Raji (cell line): Measurements from ENCODE around the gene RPA1.

Experiments used
- POLR2A ChIP-seq: IDR thresholded peaks from 2 replicates; pipeline ENCODE4 v1.6.1; 2011; ENCODE audit warnings: low read depth, low read length, control low read depth; ENCODE audit not compliant: insufficient read depth

RPA1 gene

DNA sequence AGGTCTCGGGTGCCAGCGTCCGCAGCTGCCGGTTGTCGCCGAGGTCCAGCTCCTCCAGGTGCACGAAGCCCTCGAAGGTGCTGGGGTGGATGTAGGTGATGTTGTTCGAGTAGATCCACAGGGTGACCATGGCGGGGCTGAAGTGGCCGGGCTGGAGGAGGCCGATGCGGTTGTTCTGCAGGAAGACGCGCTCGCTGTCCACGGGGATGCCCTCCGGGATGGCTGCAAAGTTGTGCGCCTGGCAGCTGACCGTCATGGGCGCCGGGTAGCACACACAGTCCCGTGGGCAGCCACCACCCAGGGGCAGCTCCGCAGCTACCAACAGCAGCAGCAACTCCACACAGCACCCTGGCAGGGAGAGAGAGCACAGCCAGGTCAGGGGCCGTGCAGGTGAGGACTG is 107.7 kb downstream of the RPA1 start:
- TF ChIP-seq POLR2A = no peak

DNA sequence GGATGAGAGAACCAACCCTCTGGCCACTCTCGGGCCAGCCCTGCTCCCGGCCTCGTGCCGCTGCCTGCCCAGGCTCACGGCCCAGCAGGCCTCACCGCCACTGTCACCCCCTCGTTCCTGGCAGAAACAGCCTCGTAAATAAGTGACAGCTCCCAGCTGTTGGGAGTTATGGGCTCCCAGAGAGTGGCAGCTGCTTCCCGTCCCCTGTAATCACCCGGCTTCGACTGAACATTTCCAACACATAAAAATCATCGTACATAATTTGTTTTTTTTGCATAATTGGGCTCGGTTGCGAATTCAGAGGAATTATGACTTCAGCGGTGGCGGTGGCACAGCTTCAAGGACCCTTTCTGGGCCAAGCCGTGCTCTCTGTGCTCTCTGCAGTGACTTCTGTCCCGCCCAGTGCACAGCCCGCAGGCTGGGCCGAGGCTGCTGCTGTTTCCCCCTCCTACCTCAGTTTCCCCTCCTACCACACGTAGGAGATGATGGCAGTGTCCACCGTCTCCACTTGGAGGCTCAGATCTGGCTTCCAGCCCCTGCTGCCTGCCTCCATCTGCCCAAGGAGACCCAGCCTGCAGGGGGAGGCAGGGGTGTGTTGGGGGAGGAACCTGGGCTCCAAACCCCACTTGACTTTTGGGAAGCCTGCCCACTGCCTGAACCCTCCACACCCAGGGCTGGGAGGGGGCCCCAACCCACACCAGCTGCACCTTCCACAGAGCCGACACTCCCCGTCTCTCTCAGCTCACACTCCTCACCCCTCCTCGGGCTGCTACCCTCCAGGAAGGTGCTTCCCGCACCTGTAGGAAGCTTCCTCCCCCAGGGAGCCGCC is 110.4 kb downstream of the RPA1 start:
- no peak for TF ChIP-seq POLR2A

DNA sequence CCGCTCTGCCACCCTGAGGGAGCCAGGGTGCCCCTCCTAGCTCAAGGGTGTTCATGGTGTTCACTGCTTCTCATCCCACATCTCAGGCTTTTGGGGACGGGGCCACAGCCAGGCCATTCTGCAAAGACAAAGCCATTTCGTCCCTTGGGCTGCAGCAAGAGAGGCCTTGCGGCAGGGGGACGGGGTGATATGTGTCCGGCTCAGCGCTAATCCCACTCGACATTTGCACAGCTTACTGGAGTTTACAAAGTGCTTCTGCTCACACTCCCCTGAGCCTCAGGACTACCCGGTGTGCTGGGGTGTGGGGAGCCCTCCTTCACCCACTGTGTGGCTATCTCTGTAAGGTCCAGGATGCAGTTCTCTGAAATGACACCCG is 111.0 kb downstream of the RPA1 start:
- TF ChIP-seq POLR2A = no peak

DNA sequence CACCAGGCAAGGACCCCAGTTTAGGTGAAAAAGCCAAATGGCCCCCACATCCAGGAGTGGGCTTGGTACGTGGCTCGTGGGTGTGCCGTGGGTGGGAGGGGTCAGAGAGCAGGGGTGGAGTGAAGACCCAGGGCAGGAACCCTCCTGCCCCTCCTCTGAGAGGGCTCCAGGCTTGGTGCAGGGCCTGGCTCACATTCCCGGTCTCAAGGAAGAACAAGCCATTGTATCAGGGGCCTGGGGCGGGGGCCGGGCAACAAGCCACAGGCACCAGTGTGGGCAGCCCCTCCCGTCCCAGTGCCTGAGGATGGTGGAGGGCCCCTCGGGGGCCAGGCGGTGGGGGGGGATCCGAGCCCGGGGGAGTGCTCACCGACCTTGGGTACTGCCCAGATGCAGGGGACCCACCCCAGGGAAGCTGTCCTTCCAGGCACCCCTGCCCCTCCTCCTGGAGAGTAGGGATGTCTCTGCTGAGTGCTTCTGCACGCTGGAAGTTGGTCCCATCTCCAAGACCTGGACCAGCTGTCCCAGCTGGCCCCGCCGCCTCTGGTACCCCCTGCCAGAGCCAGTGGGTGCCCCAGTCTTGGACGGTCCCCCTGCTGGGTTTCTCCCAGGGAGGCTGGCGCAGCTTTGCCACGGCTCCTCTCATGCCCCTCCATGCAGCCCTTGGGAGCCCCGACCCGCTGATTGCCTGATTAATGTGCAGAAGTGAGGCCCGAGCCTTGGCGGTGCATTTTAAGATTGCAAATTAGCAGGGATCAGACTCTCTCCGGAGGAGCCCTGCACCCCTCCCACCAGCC is 111.7 kb downstream of the RPA1 start:
- no peak for TF ChIP-seq POLR2A

DNA sequence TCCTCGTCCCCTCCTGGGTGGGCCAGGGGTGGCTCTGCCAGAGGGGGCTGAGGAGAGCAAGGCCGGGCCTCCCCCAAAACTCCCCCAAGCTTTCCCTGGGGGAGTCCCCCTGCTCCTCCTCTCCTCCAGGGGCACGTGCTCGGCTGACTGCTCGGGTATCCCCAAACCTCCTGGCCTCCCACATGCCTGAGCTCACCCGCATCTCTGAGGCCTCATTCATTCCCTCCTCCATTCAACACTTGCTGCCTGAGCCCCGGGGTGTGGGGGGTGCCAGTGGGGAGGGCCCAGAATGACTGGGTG is 112.2 kb downstream of the RPA1 start:
- TF ChIP-seq POLR2A = no peak

DNA sequence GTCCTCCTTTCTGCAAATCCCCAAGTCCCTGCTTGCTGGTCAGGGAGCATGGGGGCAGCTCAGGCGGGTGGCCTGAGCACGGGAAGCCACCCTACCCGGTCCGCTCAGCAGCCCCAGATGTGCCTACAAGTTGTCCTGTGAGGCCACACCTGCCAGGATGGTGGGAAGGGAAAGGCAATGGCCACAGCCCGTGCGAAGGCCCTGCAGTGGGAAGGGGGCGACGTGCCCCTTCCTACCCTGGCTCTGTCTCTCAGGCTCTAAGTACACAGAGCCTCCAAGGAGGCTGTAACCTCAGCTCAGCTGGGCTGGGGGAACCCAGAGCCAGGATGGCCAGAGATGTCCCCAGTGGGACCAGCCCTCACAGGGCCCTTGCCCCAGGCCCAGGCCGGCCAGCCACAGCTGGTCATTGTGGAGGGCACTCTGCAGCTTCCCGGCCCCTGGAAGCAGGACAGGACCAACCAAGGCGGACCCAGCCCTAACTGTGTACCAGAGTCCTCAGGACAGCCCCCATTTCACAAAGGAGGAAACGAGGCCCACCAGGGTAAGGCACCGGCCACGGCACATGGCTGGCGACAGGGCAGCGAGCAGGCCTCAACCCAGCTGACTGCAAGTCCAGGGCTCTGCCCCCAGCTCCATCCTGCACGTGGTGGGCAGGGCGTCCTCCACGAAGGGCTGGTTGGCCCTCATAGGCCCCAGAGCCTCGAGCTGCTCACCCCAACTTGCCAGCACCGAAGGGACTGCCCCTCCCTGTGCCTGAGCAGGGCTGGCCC is 113.0 kb downstream of the RPA1 start:
- TF ChIP-seq POLR2A = no peak

DNA sequence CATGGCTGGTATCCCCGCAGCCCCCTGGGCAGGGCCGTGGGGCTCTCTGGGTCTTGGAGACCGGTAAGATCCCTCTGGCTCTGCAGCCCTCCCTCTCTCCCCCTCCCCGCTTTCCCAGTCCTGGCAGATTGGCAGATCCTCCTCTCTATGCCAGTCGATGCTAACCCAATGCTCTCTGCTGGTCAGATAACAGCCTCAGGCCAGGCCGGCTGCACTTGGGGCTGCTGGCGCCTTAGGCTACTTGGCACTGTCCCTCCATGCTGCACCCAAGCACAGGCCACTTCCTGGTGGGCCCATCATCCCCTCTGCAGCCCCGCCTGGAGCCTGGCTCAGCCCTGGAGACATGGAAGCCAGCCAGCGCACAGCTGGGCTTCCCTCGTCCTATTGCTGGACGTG is 113.6 kb downstream of the RPA1 start:
- no peak for TF ChIP-seq POLR2A

DNA sequence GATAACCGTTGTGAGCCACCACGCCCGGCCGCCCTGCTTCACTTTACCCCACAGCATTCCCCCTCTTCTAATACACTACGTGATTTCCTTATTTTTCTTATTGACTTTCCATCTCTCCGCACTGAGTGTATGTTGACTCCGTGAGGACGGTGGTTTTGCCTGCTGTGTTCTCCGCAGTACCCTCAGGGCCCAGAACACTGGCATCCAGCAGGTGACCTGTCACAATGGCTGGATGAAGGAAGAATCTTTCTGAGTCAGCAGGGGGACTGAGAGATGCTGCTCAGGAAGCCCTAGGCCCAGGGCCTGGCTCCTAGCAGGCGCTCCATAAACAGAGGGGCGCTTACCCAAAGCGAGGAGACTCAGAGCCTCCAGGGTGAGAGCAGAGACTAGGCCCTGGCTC is 115.8 kb downstream of the RPA1 start:
- no peak for TF ChIP-seq POLR2A

DNA sequence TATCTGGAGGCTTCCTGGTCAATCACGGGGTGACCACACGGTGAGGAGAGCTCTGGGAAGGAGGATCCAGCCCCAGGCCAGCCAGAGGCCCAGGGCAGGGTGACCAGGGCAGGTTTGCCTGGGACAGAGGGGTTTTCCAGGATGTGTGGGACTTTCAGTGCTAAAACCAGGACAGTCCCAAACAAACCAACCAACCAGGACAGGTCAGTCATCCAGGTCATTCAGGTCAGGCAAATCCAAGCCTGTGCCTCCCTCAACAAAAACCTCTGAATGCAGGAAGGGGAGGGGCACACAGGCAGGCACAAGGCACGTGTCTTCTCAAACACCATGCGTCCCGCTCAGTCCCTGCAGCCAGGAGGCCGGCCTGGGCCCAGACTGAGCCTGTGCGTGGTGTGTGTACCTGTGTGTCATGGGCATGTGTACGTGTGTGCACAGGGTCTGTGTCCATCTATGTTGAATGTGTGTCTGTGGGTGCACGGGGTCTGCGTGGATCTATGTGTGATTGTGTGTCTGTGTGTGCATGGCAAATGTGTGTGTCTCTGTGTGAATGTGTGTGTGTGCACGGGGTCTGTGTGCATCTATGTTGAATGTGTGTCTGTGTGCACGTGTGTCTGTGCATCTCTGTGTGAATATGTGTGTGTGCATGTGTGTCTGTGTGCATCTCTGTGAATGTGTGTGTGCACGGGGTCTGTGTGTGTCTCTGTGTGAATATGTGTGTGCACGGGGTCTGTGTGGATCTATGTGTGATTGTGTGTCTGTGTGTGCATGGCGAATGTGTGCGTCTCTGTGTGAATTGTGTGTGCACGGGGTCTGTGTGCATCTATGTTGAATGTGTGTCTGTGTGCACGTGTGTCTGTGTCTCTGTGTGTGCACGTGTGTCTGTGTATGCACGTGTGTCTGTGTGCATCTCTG is 116.5 kb downstream of the RPA1 start:
- no peak for TF ChIP-seq POLR2A

DNA sequence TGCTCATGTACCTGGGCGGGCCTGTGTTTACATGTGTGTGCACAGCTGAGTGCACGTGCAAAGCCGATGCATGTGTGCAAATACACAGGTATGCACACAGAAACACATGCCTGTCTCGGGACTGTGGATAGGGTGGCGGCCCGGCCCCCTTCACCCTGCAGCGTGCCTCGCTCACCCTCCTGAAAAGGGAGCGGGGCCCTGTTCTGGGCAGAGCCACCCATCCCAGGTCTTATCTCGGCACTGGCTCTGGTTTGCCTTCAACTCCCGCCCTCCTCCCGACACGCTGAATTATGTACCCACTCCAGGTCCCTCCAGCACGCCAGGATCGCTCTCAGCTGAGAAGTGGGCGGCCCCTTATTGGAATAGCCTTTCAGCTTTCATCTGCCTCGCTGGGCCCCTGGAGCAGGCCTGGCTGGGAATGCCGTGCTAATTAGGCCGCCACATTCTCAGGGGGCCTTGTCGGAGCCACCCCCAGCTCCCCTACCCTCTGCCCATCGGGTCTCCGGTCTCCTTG is 117.5 kb downstream of the RPA1 start:
- no peak for TF ChIP-seq POLR2A

DNA sequence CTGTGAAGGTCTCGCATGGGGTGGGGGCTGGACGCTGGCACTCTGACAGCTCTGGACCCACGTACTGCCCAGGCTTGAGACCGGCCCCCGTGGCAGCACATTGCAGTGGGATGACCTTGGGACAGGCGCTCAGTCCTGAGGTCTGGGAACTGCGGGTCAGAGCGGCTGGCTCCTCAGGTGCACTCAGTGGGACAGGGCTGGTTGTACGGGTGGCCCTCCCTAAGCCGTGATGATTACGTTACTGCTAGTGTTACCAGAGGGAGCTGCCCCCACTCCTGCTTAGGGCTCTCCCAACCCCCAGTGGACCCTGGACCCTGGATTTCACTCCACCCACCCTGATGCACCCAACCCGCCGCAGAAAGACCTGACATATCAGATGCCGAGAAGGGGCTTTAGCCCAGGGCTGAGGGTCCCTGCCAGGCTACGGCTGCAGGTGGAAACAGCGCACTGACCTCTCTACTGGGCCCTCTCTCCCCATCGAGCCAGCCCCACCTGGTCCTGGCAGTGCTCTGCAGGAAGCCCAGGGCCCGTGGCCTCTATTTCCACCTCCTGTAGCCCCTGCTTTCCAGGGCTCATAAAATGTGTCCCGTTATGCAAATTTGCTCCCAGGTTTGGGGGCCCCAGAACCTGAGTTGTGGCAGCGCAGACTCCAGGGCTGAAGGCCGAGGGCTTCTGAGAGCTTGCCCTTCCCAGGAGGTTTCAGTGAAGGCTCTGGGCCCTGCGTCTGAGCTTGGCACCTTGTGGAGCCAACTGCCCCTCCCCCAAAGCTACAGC is 118.1 kb downstream of the RPA1 start:
- no peak for TF ChIP-seq POLR2A

DNA sequence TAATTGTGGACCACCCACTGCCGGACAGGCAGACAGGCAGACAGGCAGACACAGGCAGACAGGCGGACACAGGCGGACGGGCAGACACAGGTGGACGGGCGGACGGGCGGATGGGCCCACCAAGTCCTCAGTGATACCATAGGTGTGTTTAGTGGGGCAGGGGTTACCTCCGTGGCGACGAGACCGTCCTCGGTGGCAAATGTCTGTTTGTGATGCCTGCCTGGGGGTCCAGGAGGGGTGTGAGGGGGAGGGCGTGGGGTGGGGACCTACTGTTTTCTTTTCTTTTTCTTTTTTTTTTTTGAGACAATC is 118.7 kb downstream of the RPA1 start:
- no peak for TF ChIP-seq POLR2A
